BJ (cell line): ENCODE measurements around the gene SLC13A3. TPM values are rescaled to one million over a fixed set of nuclear protein-coding genes. Genes with fewer than 3 reads are reported as not detected.

Experiments
- CTCF ChIA-PET: fragments of 350-600 bp; formaldehyde crosslinking; extraction: SDS; loops from one replicate; lab custom pipeline; 2021; ENCODE audit warnings: antibody characterized with exemption, inconsistent platforms; lab: Yijun Ruan, JAX
- POLR2A ChIA-PET: fragments of 300-600 bp; sonication (Branson Sonifier 250); formaldehyde crosslinking; extraction: SDS; loops from one replicate; lab custom pipeline; 2021; ENCODE audit warnings: antibody characterized with exemption; lab: Charles Lee
- DNase-seq: peaks from one replicate; pipeline ENCODE4 v3.0.0-alpha.2; 2011; ENCODE audit warnings: low read depth
- H3K27me3 ChIP-seq: 2 replicates; pipeline ENCODE4 v1.6.0; 2011; ENCODE audit warnings: low read length; ENCODE audit not compliant: control insufficient read depth, insufficient read depth
- H3K36me3 ChIP-seq: 2 replicates; pipeline ENCODE4 v1.5.1; 2011; ENCODE audit warnings: low read length; ENCODE audit not compliant: control insufficient read depth, insufficient read depth
- H3K4me3 ChIP-seq: 2 replicates; pipeline ENCODE4 v1.5.1; 2011; ENCODE audit warnings: low read depth, mild to moderate bottlenecking, control low read depth, low read length
- CTCF ChIP-seq: IDR thresholded peaks from 2 replicates; pipeline ENCODE4 v1.5.1; 2011; ENCODE audit warnings: low read depth, mild to moderate bottlenecking, control low read depth, inconsistent platforms, low read length, moderate library complexity; ENCODE audit not compliant: insufficient read depth
- polyA plus RNA-seq: library from polyadenylated mRNA; depleted of rRNA; stranded (reverse); fragments of >200 nt; gene quantifications from 2 replicates; pipeline ENCODE4 v1.2.3, GENCODE V29; 2011

SLC13A3 gene
- polyA plus RNA-seq, 1 experiment, result 3.5 TPM

GRCh38 chr20:46546936-46547335 is 104.3 kb downstream of the SLC13A3 start:
- TF ChIP-seq CTCF, result no peak
- POLR2A ChIA-PET, result no interaction called here
- Histone ChIP-seq H3K27me3 (peaks cover 5% of the 10 kb centered on the region), H3K4me3 (no peak overlapping the region), H3K36me3 (no peaks in the 10 kb centered on the region)
- no peak for DNase-seq
- CTCF ChIA-PET, result interaction anchor here (1.1 kb wide), 1 partner anchor 10 kb away, joined by 3 read pairs; no protein-coding TSS in a partner anchor

- TF ChIP-seq CTCF, result no peak
- DNase-seq, result no peak
- ChIA-PET POLR2A (no interaction called here), CTCF (no interaction called here)
- Histone ChIP-seq H3K4me3 (no peak overlapping the region), H3K36me3 (no peaks in the 10 kb centered on the region), H3K27me3 (peaks cover 5% of the 10 kb centered on the region)
Observed at GRCh38 chr20:46546298-46546697, 105.0 kb downstream of the SLC13A3 start.

GRCh38 chr20:46545827-46546138 is 105.5 kb downstream of the SLC13A3 start:
- TF ChIP-seq CTCF, result no peak
- ChIA-PET CTCF (no interaction called here), POLR2A (no interaction called here)
- H3K4me3 ChIP-seq, result no peak overlapping the region
- H3K36me3 ChIP-seq, result no peaks in the 10 kb centered on the region
- H3K27me3 ChIP-seq, result peaks cover 5% of the 10 kb centered on the region
- no peak for DNase-seq

- Histone ChIP-seq H3K27me3 (peaks cover 5% of the 10 kb centered on the region), H3K36me3 (no peaks in the 10 kb centered on the region), H3K4me3 (no peak overlapping the region)
- ChIA-PET CTCF (interaction anchor here (0.7 to 1.6 kb wide), 3 partner anchors 11 to 135 kb away, joined by 3 to 6 read pairs (median 3); no protein-coding TSS in a partner anchor), POLR2A (no interaction called here)
- no peak for TF ChIP-seq CTCF
- no peak for DNase-seq
Observed at GRCh38 chr20:46545077-46545826, 106.0 kb downstream of the SLC13A3 start.

GRCh38 chr20:46544576-46544975 is 106.7 kb downstream of the SLC13A3 start:
- ChIA-PET POLR2A (no interaction called here), CTCF (interaction anchor here (0.7 to 1.6 kb wide), 5 partner anchors 11 to 136 kb away, joined by 3 to 6 read pairs (median 4); no protein-coding TSS in a partner anchor)
- Histone ChIP-seq H3K4me3 (no peak overlapping the region), H3K36me3 (no peaks in the 10 kb centered on the region), H3K27me3 (peaks cover 5% of the 10 kb centered on the region)
- TF ChIP-seq CTCF, result no peak
- no peak for DNase-seq
